GM18502 (cell line): ENCODE results near the gene YIF1A.
"Not testable (repeated sequence)": the region's sequence is repeated elsewhere in the genome, so short reads cannot be mapped to it uniquely, and the experiment has no call there.

Experiments
- ATAC-seq: cut with Tn5 transposase; IDR thresholded peaks from one replicate; pipeline ENCODE4 v1.9.1; 2021; ENCODE audit warnings: mild to moderate bottlenecking; ENCODE audit not compliant: unreplicated experiment, poor library complexity

YIF1A gene

GRCh38 chr11:66258473-66258893, 30.5 kb downstream of the YIF1A start:
- no peak for ATAC-seq

GRCh38 chr11:66253081-66253480, 35.9 kb downstream of the YIF1A start:
- ATAC-seq, result not testable (repeated sequence)

- ATAC-seq, result no peak
Measured at GRCh38 chr11:66251809-66252208, 37.1 kb downstream of the YIF1A start.

GRCh38 chr11:66248903-66249302, 40.0 kb downstream of the YIF1A start:
- ATAC-seq, result no peak

- no peak for ATAC-seq
Measured at GRCh38 chr11:66247801-66248200, 41.1 kb downstream of the YIF1A start.

GRCh38 chr11:66247295-66247694, 41.6 kb downstream of the YIF1A start:
- ATAC-seq, result no peak

GRCh38 chr11:66243782-66244535, 45.0 kb downstream of the YIF1A start:
- no peak for ATAC-seq

GRCh38 chr11:66242095-66242765, 46.7 kb downstream of the YIF1A start:
- no peak for ATAC-seq

GRCh38 chr11:66240781-66241136, 48.2 kb downstream of the YIF1A start:
- no peak for ATAC-seq

- ATAC-seq, result no peak
Measured at GRCh38 chr11:66239998-66240780, 48.8 kb downstream of the YIF1A start.

GRCh38 chr11:66239511-66239910, 49.4 kb downstream of the YIF1A start:
- no peak for ATAC-seq

- ATAC-seq, result no peak
Measured at GRCh38 chr11:66238786-66239413, 50.0 kb downstream of the YIF1A start.

GRCh38 chr11:66237867-66238266, 51.1 kb downstream of the YIF1A start:
- ATAC-seq, result no peak

GRCh38 chr11:66235141-66235540, 53.8 kb downstream of the YIF1A start:
- no peak for ATAC-seq
